DOHH2 (cell line): ENCODE results near the gene TP63.

Source experiments
- EZH2phosphoT487 ChIP-seq: fragments of 200-600 bp; sonication (generic); IDR thresholded peaks from 2 replicates; pipeline ENCODE4 v1.6.1; 2017; ENCODE audit warnings: borderline replicate concordance, mild to moderate bottlenecking, antibody characterized with exemption, low read length, moderate library complexity, mixed read lengths
- TF ChIP-seq, protein P1 (sequence below): fragments of 200-600 bp; sonication (generic); IDR thresholded peaks from one replicate; pipeline ENCODE4 v1.5.1; 2014; ENCODE audit warnings: antibody characterized with exemption, mild to moderate bottlenecking, low read depth, low read length; ENCODE audit not compliant: poor library complexity, severe bottlenecking

GRCh38 chr3:189909139-189909538, 277.9 kb downstream of the TP63 start:
- TF ChIP-seq, protein P1, sequence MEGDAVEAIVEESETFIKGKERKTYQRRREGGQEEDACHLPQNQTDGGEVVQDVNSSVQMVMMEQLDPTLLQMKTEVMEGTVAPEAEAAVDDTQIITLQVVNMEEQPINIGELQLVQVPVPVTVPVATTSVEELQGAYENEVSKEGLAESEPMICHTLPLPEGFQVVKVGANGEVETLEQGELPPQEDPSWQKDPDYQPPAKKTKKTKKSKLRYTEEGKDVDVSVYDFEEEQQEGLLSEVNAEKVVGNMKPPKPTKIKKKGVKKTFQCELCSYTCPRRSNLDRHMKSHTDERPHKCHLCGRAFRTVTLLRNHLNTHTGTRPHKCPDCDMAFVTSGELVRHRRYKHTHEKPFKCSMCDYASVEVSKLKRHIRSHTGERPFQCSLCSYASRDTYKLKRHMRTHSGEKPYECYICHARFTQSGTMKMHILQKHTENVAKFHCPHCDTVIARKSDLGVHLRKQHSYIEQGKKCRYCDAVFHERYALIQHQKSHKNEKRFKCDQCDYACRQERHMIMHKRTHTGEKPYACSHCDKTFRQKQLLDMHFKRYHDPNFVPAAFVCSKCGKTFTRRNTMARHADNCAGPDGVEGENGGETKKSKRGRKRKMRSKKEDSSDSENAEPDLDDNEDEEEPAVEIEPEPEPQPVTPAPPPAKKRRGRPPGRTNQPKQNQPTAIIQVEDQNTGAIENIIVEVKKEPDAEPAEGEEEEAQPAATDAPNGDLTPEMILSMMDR, result no peak
- no peak for TF ChIP-seq EZH2phosphoT487
